Stimulated activated CD8-positive, alpha-beta memory T cell treated with anti-CD3 and anti-CD28 coated beads, Interleukin-12 subunit alpha, Interleukin-12 subunit beta, amount 100 ng/mL, for 4 hours (primary cell): Measurements from ENCODE around the gene COMT.

Source experiments
- DNase-seq: peaks from one replicate; pipeline ENCODE4 v3.0.0-alpha.2; 2020; ENCODE audit warnings: low read depth

The COMT gene

DNA sequence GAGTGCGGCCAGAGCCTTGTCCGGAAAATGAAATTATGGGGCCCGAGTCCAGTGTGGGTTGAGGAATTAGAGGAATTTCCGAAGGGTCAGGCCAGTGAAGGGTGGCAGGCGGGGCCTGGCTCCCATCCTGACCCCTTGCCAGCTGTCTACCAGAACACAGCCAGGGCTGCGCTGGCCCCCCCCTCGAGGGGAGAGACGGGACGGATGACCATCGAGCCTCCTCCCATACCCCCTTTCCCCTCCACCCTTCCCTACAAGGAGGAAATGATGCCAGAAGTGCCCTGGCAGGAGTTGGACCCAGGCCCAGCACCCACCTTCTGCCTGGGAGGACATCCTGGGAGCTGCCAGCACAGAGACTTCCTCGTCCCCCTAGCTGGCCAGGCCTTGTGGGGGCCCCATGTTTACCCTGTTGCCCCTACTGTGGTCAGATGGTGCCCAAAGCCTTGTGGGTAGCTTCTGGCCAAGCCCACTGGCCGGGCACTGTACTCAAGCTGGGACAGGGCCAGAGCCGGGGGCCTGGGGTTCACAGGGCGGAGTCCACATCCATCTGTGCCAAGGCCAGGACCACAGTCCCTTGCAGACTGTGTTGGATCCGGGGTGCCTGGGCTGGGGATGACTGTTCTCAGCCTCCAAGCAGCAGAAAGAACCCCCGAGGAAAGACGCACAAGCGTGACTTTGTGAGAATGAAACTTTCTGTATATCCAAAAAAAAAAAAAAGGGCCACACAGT, 54.2 kb downstream of the COMT start:
- no peak for DNase-seq

DNA sequence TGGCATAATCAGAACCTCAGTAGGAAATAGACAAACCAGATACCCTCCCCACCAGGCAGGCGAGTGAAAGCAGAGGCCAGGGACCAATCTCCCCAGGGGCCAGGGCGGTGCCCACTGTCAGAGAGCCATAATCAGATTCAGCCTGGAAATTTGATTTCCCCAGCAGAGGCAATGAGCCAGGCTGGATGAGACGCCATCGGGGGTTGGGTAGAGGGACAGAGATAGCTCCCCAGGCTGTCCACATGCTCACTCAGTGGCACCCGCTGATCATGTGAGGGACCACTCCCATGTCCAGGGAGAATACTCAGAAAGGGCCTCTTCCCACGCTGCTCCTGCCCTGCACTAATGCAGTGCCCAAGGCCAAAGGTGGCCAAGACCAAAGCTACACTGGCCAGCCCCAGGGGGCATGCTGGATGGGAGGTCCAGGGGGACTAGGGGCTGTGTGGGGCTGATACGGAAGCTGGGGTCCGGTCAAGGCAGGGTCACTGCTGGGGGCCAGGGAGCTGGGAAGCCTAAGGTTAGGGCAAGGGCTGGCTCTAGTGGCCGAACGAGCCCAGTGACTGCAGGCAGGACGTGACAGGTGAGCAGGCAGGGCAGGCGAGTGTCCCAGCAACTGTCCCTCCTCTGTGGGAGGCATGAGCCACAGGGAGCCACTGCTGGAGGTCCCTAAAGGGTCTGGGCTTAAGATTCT, 55.3 kb downstream of the COMT start:
- DNase-seq: no peak

GRCh38 chr22:19997561-19998231, 56.1 kb downstream of the COMT start:
- no peak for DNase-seq

- DNase-seq: no peak
Observed at GRCh38 chr22:19998232-19998951, 56.8 kb downstream of the COMT start.

- no peak for DNase-seq
Observed at GRCh38 chr22:19998991-19999820, 57.6 kb downstream of the COMT start.

GRCh38 chr22:20000246-20001081, 58.9 kb downstream of the COMT start:
- DNase-seq: no peak

DNA sequence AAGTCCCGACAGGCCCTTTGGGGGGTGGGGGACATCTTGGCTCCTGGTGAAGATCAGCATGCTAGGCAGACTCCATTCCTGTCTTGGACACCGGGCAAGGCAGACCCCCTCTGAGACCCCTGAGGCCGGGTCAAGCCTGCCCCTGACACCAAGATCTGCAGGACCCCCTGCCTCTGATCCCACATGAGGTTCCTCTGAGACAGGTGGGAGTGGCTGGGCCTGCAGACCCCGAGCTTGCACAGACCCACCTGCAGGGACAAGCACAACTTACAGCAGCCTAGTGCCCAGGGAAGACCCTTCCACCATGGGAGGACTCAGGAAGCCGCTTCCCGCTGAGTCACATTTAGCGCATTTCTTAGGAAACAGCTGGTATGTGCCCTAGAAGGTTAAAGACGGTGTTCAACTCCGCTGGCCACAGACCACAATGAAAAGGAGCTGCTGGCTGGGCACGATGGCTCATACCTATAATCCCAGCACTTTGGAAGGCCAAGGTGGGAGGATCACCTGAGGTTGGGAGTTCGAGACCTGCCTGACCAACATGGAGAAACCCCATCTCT, 59.6 kb downstream of the COMT start:
- DNase-seq: no peak

- DNase-seq: no peak
Observed at GRCh38 chr22:20002128-20002527, 60.6 kb downstream of the COMT start.

- no peak for DNase-seq
Observed at GRCh38 chr22:20002636-20003035, 61.1 kb downstream of the COMT start.

DNA sequence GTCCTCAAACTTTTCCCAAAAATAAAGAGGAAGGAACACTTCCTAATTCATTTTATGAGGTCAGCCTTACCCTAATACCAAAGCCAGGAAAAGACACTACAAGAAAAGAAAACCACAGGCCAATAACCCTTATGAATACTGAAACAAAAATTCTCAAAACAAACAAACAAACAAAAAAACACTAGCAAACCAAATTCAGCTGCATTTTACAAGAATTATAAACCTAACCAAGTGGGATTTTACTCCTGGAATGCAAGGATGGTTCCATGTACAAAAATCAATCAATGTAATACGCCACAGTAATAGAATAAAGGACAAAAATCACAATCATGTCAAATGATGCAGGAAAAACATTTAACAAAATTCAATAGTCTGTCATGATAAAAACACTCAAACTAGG, 61.7 kb downstream of the COMT start:
- DNase-seq: no peak

GRCh38 chr22:20004464-20004863, 62.9 kb downstream of the COMT start:
- no peak for DNase-seq

GRCh38 chr22:20008221-20008995, 66.8 kb downstream of the COMT start:
- no peak for DNase-seq

- no peak for DNase-seq
Observed at GRCh38 chr22:20009018-20009491, 67.5 kb downstream of the COMT start.

DNA sequence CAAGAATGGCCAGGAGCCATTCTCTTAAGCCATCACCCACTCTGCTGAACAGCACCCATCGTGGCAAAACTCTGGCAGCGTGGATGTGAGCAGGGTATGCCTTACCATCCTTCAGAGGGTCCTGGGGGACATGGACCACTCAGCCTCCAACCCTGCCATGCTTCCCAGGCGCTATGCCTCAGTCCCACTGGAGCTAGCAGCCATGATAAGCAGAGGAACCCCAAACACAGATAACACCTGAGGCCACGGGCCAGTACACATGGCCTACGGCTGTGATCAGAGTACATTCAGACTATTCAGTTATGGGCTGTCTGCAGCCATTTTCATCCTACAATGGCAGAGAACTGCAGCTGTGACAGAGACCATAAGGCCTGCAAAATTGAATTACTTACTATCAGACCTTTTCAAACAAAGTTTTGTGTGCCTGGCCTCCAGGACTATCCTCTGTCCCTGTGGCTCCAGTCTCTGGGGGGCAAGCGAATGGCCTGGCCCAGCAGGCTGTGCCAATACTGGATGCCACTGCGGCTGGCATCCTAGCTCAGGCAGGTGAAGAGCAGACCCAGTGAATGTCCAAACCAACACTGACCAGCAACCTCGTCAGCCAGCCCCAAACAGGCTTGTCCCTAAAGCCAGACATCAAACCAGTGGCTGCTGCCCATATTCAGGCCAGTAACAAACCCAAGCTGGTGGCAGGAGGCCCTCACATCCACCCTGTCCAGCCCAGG, 68.2 kb downstream of the COMT start:
- DNase-seq: no peak

DNA sequence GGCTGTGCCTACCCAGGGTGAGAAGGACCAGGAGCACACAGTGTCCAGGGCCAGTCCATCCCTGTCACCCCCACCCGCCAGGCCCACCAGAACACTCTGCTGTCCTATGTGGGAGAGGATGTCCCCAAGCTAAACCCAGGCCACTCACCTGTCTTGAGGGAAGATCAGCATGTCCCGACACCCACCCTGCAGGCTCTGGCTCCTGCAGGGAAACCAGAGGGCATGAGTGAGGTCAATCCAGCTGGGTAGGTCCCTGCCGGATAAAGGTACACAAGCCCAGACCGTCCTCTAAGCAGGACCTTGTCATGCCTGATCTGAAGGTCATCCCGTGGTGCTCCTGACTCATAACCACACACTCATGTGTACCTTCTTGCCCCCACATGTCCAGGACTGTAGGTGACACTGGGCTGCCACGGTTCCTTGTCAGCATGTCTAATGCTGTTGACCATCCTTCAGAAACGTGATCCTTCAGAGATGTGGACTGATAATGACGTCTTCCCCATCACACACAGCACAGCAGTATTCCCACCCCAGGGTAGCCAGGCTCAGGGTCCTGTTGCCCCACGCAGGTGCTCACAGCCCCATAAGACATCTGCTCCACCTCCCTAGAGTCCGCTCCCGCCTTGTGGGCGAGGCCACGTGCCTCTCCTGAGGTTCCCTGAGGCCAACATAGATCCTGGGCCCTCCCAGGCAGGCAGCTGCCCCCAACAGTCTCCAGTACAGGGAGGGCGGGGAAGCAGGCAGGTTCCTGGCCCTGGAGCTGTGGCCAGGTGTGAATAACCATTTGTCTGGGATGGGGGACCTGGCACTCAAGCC, 68.9 kb downstream of the COMT start:
- no peak for DNase-seq

DNA sequence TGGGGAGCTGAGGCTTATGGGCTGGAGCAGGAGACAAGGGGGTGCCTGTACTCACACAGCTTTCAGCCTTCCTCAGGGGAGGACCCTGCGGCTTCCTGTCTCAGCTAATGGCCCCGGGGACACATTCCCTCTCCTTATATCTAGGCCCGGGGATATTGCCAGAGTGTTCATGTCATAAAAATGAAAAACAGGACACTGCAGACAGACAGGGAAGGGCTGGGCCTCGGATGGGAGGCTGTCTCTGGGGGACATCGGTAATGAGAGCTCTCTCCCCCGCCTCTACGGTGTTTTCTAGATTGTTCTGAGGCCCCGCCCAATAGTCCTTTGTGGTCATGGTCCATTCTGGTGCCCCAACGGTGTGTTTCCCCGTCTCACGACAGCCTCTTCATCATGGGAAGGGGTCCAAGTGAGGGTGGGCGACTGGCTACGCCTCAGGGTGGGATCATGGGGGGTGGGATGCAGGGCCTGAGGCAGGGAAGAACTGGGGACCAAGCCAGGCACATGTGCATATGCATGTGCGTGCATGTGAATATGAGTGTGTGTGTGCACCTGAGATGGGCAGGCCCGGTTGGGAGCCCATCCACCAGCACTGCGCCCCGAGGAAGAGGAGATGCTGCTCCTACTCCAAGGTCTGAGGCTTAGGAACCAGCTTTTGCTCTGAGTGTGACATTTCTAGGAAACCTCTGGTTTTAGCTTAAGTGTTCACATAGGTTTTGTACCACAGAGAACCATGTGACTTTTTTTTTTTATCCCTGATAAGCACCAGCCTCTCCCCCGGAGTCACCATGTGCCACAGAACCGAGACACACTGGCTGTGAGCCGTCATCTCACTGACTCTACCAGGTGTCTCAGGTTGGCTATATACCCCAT, 69.8 kb downstream of the COMT start:
- DNase-seq: no peak
